ENCODE data around the gene ZNF202.
"Not testable (repeated sequence)": the region's sequence is repeated elsewhere in the genome, so short reads cannot be mapped to it uniquely, and the experiment has no call there.

Gene ZNF202

GRCh38 chr11:123741159-123742030, at the start of gene ZNF202:
Gene ZNF202 (minus strand): TSS chr11:123741660. CDS start chr11:123730888, 10,772 bp downstream.
- peak; percentile 88 for DNase-seq

GRCh38 chr11:123783536-123783935, 42.1 kb upstream of the ZNF202 start:
- DNase-seq = no peak

- no peak for DNase-seq
Measured at GRCh38 chr11:123778511-123778910, 37.1 kb upstream of the ZNF202 start.

- DNase-seq = no peak
Measured at GRCh38 chr11:123775715-123776549, 34.5 kb upstream of the ZNF202 start.

GRCh38 chr11:123775289-123775688, 33.8 kb upstream of the ZNF202 start:
- DNase-seq = no peak

DNA sequence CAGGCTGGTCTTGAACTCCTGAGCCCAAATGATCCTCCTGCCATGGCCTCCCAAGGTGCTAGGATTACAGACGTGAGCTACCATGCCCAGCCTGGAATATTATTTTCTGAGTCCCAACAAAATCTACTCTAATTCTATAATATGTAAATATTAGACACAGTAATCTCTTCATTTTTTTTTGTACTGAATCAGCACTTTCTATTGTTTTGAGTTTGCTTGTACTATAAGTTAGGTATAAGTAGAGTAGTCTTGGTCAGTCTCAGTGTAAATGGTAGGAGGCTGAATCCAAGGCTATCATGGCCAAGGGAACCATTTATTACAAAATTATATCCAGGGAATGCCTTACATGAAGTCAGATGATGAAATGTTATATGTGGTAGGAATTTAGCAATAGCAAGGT, 32.5 kb upstream of the ZNF202 start:
- no peak for DNase-seq

- no peak for DNase-seq
Measured at GRCh38 chr11:123773026-123773425, 31.6 kb upstream of the ZNF202 start.

- no peak for DNase-seq
Measured at GRCh38 chr11:123771664-123772063, 30.2 kb upstream of the ZNF202 start.

- DNase-seq = no peak
Measured at GRCh38 chr11:123770712-123771111, 29.3 kb upstream of the ZNF202 start.

DNA sequence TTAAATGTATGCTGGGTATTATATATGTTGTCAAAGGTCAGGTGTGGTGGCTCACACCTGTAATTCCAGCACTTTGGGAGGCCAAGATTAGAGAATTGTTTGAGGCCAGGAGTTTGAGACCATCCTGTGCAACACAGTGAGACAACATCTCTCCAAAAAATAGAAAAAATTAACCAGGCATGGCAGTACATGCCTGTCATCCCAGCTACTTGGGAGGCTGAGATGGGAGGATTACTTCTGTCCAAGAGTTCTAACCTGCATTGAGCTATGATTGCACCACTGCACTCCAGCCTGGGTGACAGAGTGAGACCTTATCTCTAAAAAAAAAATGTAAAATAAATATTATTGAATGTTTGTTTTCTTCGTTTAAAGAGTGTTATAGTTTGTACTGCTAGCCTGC, 24.1 kb upstream of the ZNF202 start:
- DNase-seq = no peak

GRCh38 chr11:123762422-123762821, 21.0 kb upstream of the ZNF202 start:
- no peak for DNase-seq

- no peak for DNase-seq
Measured at GRCh38 chr11:123760894-123761293, 19.4 kb upstream of the ZNF202 start.

DNA sequence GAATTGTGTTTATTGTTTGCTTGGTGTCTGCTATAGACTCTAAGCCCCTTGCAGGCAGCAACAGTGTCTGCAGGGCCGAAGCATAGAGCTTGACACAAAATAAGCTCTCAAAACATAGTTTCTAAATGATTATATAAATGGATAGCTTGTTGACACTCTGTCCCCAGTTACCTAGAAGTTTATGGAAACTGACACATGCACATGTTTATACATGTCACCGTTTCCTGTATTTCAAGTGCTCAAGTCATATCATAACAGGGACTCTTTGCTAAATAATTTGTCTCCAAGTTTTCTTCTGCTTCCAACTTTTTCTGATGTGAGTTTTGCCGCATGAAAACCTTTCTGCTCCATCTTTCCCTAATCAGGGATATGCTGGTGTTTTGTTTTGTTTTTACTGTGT, 16.5 kb upstream of the ZNF202 start:
- no peak for DNase-seq

GRCh38 chr11:123755813-123756212, 14.4 kb upstream of the ZNF202 start:
- no peak for DNase-seq

GRCh38 chr11:123755344-123755743, 13.9 kb upstream of the ZNF202 start:
- DNase-seq = no peak

- no peak for DNase-seq
Measured at GRCh38 chr11:123754101-123754568, 12.7 kb upstream of the ZNF202 start, which contains the start of gene OR6X1. Gene OR6X1 (minus strand): TSS chr11:123754518. CDS start chr11:123754518, 0 bp downstream.

- DNase-seq = no peak
Measured at GRCh38 chr11:123753110-123753509, 11.7 kb upstream of the ZNF202 start.

DNA sequence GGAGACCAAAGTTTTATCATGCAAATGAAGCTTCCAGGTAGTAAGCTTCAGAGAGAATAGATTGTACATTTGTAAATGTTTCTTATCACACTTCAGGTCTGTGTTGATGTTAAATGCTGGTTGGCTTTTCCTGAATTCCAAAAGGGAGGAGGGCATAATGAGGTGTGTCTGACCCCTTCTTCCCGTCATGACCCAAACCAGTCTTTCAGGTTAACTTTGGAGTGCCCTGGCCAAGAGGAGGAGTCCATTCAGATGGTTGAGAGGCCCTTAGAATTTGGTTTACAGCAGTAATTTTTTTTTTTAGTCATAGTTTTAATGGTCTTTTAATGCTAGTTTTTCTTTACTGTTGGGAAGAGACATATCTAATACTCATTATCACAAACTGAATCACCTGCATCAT, 10.3 kb upstream of the ZNF202 start:
- DNase-seq = no peak

DNA sequence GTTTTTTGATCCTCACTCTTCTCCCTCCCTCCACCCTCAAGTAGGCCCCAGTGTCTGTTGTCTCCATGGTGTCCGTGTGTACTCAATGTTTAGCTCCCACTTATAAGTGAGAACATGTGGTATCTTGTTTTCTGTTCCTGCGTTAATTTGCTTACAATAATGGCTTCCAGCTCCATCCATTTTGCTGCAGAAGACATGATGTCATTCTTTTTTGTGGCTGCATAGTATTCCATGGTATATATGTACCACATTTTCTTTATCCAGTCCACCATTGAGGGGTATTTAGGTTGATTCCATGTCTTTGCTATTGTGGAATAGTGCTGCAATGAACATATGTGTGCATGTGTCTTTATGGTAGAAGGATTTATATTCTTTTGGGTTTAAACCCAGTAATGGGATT, 6.9 kb upstream of the ZNF202 start:
- DNase-seq = not testable (repeated sequence)

GRCh38 chr11:123745764-123746451, 4.4 kb upstream of the ZNF202 start:
- no peak for DNase-seq

- DNase-seq = no peak
Measured at GRCh38 chr11:123742724-123743120, 1.3 kb upstream of the ZNF202 start.

GRCh38 chr11:123742031-123742723, 717 bp upstream of the ZNF202 start:
- DNase-seq = peak; percentile 78

DNA sequence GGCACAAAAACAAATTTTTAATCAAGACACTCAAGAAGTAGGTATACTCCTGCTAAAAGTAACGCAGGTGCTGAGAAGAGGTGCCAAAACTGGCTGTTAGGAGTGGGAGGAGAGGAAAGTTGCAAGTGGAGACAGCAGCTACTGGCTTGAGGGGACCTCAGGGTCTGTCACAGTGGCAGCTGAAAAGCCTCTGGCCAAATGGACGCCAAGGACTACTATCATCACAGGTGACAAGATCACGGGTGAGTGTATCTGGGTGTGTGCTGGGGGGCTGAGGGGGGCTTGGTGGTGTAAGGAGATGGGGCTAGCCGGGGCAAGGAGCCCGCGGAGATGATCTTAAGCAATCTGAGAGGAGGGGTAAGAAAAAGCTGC, 687 bp downstream of the ZNF202 start:
- no peak for DNase-seq
